Natural killer cell (primary cell): ENCODE results near the gene COIL. TPM values are rescaled to one million over a fixed set of nuclear protein-coding genes. Genes with fewer than 3 reads are reported as not detected.
A peak's percentile ranks its signal among the peaks of the same experiment; 100 is the strongest.

Experiments
- ATAC-seq, 3 donors: fragments of 150-1000 bp in 2 of 3; fragments of 200-7000 bp in 1 of 3; cut with Tn5 transposase; 1 replicate in 1 of 3; 2 replicates in 2 of 3; pipeline ENCODE4 v1.10.0; 2021; ENCODE audit warnings: mild to moderate bottlenecking in 2 of 3, moderate library complexity in 2 of 3
- DNase-seq, 2 donors: peaks; one replicate each; pipeline versions ENCODE4 v3.0.0 to v3.0.0-alpha.2; 2013 to 2021; ENCODE audit warnings: mixed read lengths in 1 of 2
- H3K27ac ChIP-seq: one replicate; pipeline ENCODE4 v1.5.1; 2013; ENCODE audit warnings: mild to moderate bottlenecking, low read length
- H3K27me3 ChIP-seq: one replicate; pipeline ENCODE4 v1.6.1; 2013; ENCODE audit warnings: low read length; ENCODE audit not compliant: control insufficient read depth, insufficient read depth
- H3K36me3 ChIP-seq: one replicate; pipeline ENCODE4 v1.6.1; 2013; ENCODE audit warnings: low read length; ENCODE audit not compliant: control insufficient read depth, insufficient read depth
- H3K4me1 ChIP-seq: one replicate; pipeline ENCODE4 v1.6.1; 2013; ENCODE audit warnings: low read length; ENCODE audit not compliant: control insufficient read depth, insufficient read depth
- H3K4me3 ChIP-seq: one replicate; pipeline ENCODE4 v1.5.1; 2013; ENCODE audit warnings: low read length
- H3K9me3 ChIP-seq: one replicate; pipeline ENCODE4 v1.6.1; 2013; ENCODE audit warnings: low read length; ENCODE audit not compliant: control insufficient read depth, insufficient read depth
- H3K27ac Mint-ChIP-seq, 2 donors: one replicate each; pipeline ENCODE4 v1.8.0; 2022; ENCODE audit warnings: mild to moderate bottlenecking in 2 of 2, mixed read lengths in 2 of 2, moderate library complexity in 1 of 2
- H3K27me3 Mint-ChIP-seq, 2 donors: one replicate each; pipeline ENCODE4 v1.8.0; 2022; ENCODE audit warnings: low read depth in 2 of 2, mixed read lengths in 2 of 2
- H3K36me3 Mint-ChIP-seq: one replicate; pipeline ENCODE4 v1.8.0; 2022; ENCODE audit warnings: mixed read lengths
- H3K4me1 Mint-ChIP-seq, 2 donors: one replicate each; pipeline ENCODE4 v1.8.0; 2022; ENCODE audit warnings: mixed read lengths in 2 of 2
- H3K4me3 Mint-ChIP-seq: one replicate; pipeline ENCODE4 v1.8.0; 2022; ENCODE audit warnings: mild to moderate bottlenecking, moderate library complexity, mixed read lengths
- H3K9me3 Mint-ChIP-seq, 2 donors: one replicate each; pipeline ENCODE4 v1.8.0; 2022; ENCODE audit warnings: mixed read lengths in 2 of 2
- WGBS: methylation state at CpG from one replicate; pipeline ENCODE4 v1.1.7; 2013; ENCODE audit warnings: missing lambda C conversion rate; ENCODE audit not compliant: insufficient coverage; 5-methylcytosine and 5-hydroxymethylcytosine counted together
- intact Hi-C: fragments of 100-400 bp; cut with micrococcal nuclease; formaldehyde crosslinking; loops from one replicate; pipeline ENCODE4 v1.14.2; 2022
- total RNA-seq, 4 donors: library from RNA; stranded (reverse); fragments of 120-200 nt in 1 of 4; gene quantifications; one replicate each; pipeline versions ENCODE4 v1.2.3 to v1.2.4, GENCODE V29; 2013 to 2022
- TF ChIP-seq, protein P1 (sequence below): fragments of 200-600 bp; IDR thresholded peaks from one replicate; pipeline ENCODE4 v1.8.0; 2022; ENCODE audit warnings: antibody characterized with exemption

The COIL gene
- total RNA-seq, 3 donors from 2014 or later (not counting 1 experiment from before 2014, with no cell fraction given): 18.6 to 23.8 (median 20.6) TPM

GRCh38 chr17:56976941-56977608 is 16.2 kb upstream of the COIL start:
- Histone ChIP-seq H3K4me1 (peaks cover 18% of the 10 kb centered on the region), H3K9me3 (no peaks in the 10 kb centered on the region), H3K36me3 (peaks cover 2% of the 10 kb centered on the region), H3K4me3 (peak overlapping the region; percentile 77), H3K27ac (no peak overlapping the region), H3K27me3 (no peaks in the 10 kb centered on the region)
- Mint-ChIP-seq H3K27ac (peak overlapping the region in 1 of 2 donors; percentile 88), H3K4me3 (peak overlapping the region; percentile 74), H3K36me3 (no peaks in the 10 kb centered on the region), H3K27me3 (peaks cover 6 to 10% of the 10 kb centered on the region in 2 donors), H3K9me3 (no peaks in the 10 kb centered on the region), H3K4me1 (peaks cover 13 to 17% of the 10 kb centered on the region in 2 donors)
- TF ChIP-seq, protein P1, sequence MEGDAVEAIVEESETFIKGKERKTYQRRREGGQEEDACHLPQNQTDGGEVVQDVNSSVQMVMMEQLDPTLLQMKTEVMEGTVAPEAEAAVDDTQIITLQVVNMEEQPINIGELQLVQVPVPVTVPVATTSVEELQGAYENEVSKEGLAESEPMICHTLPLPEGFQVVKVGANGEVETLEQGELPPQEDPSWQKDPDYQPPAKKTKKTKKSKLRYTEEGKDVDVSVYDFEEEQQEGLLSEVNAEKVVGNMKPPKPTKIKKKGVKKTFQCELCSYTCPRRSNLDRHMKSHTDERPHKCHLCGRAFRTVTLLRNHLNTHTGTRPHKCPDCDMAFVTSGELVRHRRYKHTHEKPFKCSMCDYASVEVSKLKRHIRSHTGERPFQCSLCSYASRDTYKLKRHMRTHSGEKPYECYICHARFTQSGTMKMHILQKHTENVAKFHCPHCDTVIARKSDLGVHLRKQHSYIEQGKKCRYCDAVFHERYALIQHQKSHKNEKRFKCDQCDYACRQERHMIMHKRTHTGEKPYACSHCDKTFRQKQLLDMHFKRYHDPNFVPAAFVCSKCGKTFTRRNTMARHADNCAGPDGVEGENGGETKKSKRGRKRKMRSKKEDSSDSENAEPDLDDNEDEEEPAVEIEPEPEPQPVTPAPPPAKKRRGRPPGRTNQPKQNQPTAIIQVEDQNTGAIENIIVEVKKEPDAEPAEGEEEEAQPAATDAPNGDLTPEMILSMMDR: no peak
- WGBS: 59% methylated on average over 9 of the region's 11 CpGs
- intact Hi-C loops: no loop called here
- ATAC-seq (no peak), DNase-seq (peak in 1 of 2 donors; percentile 7)

- H3K9me3 ChIP-seq: no peaks in the 10 kb centered on the region
- Mint-ChIP-seq H3K27ac (no peak overlapping the region), H3K4me1 (peaks cover 13 to 17% of the 10 kb centered on the region in 2 donors), H3K27me3 (peaks cover 6 to 17% of the 10 kb centered on the region in 2 donors), H3K4me3 (peak overlapping the region; percentile 14), H3K9me3 (no peaks in the 10 kb centered on the region), H3K36me3 (no peaks in the 10 kb centered on the region)
- no peaks in the 10 kb centered on the region for H3K27me3 ChIP-seq
- no peak overlapping the region for H3K27ac ChIP-seq
- TF ChIP-seq, protein P1: no peak
- H3K36me3 ChIP-seq: no peaks in the 10 kb centered on the region
- H3K4me3 ChIP-seq: no peak overlapping the region
- ATAC-seq: no peak
- DNase-seq: no peak
- peaks cover 18% of the 10 kb centered on the region for H3K4me1 ChIP-seq
- whole genome bisulfite sequencing: 94% methylated on average over 1 of the region's 2 CpGs
- intact Hi-C loops: no loop called here
Measured at GRCh38 chr17:56975656-56976055, 14.8 kb upstream of the COIL start.

DNA sequence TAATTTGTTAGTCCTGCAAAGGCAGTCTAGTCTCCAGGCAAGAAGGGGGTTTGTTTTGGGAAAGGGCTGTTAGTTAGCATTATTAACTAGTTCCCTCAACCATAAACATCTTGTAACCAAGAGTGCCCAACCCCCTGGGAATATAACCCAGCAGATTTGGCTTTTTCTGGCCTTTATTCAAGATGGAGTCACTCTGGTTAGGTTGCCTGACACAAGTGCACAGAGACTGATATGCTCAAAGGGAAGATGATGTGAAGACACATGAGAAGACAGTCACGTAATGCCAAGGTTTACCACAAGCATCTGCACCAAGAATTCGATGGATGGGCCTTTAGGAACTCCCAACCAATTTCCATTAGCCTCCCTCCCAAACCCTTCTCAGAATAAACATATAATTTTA is 13.2 kb upstream of the COIL start:
- intact Hi-C loops: no loop called here
- Histone ChIP-seq H3K36me3 (no peaks in the 10 kb centered on the region), H3K27me3 (no peaks in the 10 kb centered on the region), H3K4me1 (peaks cover 16% of the 10 kb centered on the region), H3K9me3 (no peaks in the 10 kb centered on the region), H3K27ac (no peak overlapping the region), H3K4me3 (no peak overlapping the region)
- Mint-ChIP-seq H3K36me3 (no peaks in the 10 kb centered on the region), H3K9me3 (no peaks in the 10 kb centered on the region), H3K4me3 (no peak overlapping the region), H3K27ac (no peak overlapping the region), H3K27me3 (peaks cover 9 to 24% of the 10 kb centered on the region in 2 donors), H3K4me1 (peaks cover 11 to 14% of the 10 kb centered on the region in 2 donors)
- WGBS: 81% methylated on average over 2 of the region's 2 CpGs
- DNase-seq (no peak), ATAC-seq (no peak)
- TF ChIP-seq, protein P1: no peak

GRCh38 chr17:56973520-56973919 is 12.7 kb upstream of the COIL start:
- intact Hi-C loops: no loop called here
- peaks cover 11% of the 10 kb centered on the region for H3K4me1 ChIP-seq
- Mint-ChIP-seq H3K9me3 (no peaks in the 10 kb centered on the region), H3K36me3 (no peaks in the 10 kb centered on the region), H3K4me3 (no peak overlapping the region), H3K4me1 (peaks cover 6 to 9% of the 10 kb centered on the region in 2 donors), H3K27me3 (peaks cover 9 to 25% of the 10 kb centered on the region in 2 donors), H3K27ac (no peak overlapping the region)
- DNase-seq (no peak), ATAC-seq (no peak)
- WGBS: 89% methylated on average over 7 of the region's 7 CpGs
- no peak overlapping the region for H3K4me3 ChIP-seq
- H3K27me3 ChIP-seq: no peaks in the 10 kb centered on the region
- no peaks in the 10 kb centered on the region for H3K9me3 ChIP-seq
- no peaks in the 10 kb centered on the region for H3K36me3 ChIP-seq
- TF ChIP-seq, protein P1: no peak
- H3K27ac ChIP-seq: no peak overlapping the region
